HG03196 (cell line): Measurements from ENCODE around the gene TRABD2B.

Experiments
- ATAC-seq: cut with Tn5 transposase; IDR thresholded peaks from one replicate; pipeline ENCODE4 v1.9.1; 2021; ENCODE audit not compliant: unreplicated experiment

The TRABD2B gene

DNA sequence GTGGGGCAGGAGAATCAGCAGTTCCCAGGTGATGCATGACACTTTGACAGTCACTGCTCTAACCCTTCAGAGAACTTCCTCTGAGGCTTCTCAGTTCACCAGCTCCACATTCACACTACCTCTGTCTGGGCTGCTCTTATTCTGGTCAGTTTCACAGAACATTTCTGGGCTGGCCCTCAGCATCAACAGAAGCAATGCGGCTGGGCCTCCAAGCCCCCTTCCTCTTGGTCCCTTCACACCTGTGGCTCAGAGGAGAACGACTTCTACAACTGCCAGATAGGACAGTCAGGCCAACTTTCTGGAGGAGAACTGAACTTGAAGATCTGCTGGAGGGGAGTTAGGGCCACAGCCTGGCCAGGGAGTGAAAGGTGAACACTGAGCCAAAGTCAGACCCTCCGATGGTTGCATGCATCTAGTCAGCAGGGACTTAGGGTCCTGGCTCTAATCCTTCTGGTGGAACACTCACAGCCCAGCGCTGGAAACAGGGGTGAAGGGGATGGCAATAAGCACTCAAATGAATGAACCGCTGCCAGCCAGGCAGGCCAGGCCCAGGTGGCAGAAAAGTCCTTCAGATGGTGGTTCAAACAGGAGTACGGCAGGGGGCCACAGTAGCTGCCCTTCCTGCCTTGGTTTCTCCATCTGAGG is 285.2 kb downstream of the TRABD2B start:
- ATAC-seq, result no peak

DNA sequence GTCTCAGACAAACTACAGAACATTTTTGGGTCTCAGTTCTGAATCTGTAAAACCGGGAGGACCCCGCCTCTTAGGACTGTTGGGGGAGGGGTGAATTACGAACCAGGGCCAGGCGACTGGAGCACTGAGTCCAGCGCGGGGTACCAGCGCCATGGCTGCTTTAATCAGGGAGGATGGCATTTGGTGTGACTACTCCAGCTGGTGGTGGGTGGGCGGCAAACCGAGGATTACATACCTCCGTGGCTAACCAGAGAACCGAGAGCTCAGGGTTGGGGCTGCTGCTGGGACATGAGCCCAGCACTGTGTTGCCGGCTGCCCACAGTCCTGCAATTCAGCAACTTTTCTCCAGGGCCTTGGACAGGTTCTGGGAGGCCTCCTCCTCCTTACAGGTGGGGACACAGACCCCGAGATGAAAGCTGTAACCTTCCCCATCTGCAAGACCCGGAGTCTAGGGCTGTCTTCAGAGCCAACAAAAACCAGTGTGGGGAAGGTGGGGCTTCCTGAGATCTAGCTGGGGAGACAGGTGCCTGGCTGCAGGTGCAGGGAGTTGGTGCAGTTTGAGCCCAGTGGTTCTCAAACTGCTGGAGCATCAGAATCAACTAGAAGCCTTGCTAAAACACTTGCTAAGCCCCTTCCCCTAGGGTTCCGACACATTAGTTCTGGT is 285.9 kb downstream of the TRABD2B start:
- ATAC-seq, result no peak
